ENCODE measurements around the gene FAM169A. TPM values are rescaled to one million over a fixed set of nuclear protein-coding genes. Genes with fewer than 3 reads are reported as not detected.
"Not testable (repeated sequence)": the region's sequence is repeated elsewhere in the genome, so short reads cannot be mapped to it uniquely, and the experiment has no call there.

Gene FAM169A
- total and polyA plus RNA-seq, 2 experiments from 2014 or later, result 16.9 to 97.7 TPM

DNA sequence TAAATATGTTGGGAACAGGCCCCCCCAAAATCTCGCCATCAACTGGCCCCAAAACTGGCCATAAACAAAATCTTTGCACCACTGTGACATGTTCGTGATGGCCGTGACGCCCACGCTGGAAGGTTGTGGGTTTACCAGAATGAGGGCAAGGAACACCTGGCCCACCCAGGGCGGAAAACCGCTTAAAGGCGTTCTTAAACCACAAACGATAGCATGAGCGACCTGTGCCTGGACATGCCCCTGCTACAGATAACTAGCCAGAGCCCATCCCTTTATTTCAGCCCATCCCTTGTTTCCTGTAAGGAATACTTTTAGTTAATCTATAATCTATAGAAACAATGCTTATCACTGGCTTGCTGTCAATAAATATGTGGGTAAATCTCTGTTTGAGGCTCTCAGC, 3.2 kb upstream of the FAM169A start:
- not testable (repeated sequence) for H3F3A ChIP-seq (replicated peaks; ENCODE audit: low read depth); H3K9me3 Mint-ChIP-seq; H3K4me2 ChIP-seq; H3K27me3 ChIP-seq (ENCODE audit: insufficient read depth); H3K9me2 ChIP-seq (ENCODE audit: insufficient read depth); H3K4me3 Mint-ChIP-seq; H3K4me3 ChIP-seq; H2AFZ ChIP-seq; H3K36me3 ChIP-seq (ENCODE audit: insufficient read depth); ATAC-seq; H3K27me3 Mint-ChIP-seq (ENCODE audit: insufficient read depth, low read depth, poor library complexity); DNase-seq (ENCODE audit: low spot score); H4K20me1 ChIP-seq (replicated peaks; ENCODE audit: insufficient read depth)
- peaks cover 35% of the 10 kb centered on the region for H3K4me1 Mint-ChIP-seq
- peak overlapping the region; percentile 85 for H3K27ac Mint-ChIP-seq
- Histone ChIP-seq H3K27ac (ENCODE audit: low read depth) (0 out of 2 replicates have a peak overlapping the region, but pooled peaks have one; percentile 1), H3K79me2 (replicated peaks; ENCODE audit: insufficient read depth) (peaks cover 13% of the 10 kb centered on the region), H3K4me1 (ENCODE audit: insufficient read depth) (peaks cover 24% of the 10 kb centered on the region)
- peaks cover 19% of the 10 kb centered on the region for H3K36me3 Mint-ChIP-seq (ENCODE audit: low read depth)

DNA sequence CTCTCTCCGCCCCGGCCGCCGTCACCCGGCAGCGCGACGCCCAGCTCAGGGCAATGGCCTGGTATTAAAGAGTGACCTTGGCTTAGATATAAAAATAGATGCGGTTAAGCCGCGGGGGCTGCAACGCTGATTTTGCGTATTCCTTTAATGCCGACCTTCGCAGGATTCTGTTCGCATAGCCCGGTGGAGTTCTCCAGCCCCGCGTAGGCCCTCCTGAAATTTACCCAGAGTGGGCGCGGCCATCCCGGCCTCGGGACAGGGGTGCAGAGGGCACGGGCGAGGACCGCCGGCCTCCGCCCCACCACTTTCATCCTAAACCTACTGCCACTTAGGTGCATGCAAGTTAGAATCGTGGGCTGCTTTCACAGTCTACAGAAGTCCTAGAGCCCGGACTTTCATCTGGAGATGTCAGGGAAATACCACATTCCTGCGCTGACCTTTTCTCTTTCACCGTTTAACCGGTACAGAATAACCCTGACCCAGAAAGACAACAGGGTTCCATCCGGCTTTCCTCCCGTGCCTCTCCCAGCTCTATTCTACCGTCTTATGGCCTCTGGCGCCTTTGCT, 492 bp upstream of the FAM169A start:
- ATAC-seq, result peak; percentile 65
- H3K9me2 ChIP-seq (ENCODE audit: insufficient read depth), result 0 out of 2 replicates have a peak, but pooled peaks cover 3% of the 10 kb centered on the region
- Mint-ChIP-seq H3K4me3 (peak overlapping the region; percentile 85), H3K27ac (peak overlapping the region; percentile 97), H3K9me3 (no peaks in the 10 kb centered on the region), H3K36me3 (ENCODE audit: low read depth) (peaks cover 26% of the 10 kb centered on the region), H3K27me3 (ENCODE audit: insufficient read depth, low read depth, poor library complexity) (peaks cover 7% of the 10 kb centered on the region), H3K4me1 (peaks cover 58% of the 10 kb centered on the region)
- no peak overlapping the region for H2AFZ ChIP-seq
- no peaks in the 10 kb centered on the region for H3K36me3 ChIP-seq (ENCODE audit: insufficient read depth)
- H3K4me1 ChIP-seq (ENCODE audit: insufficient read depth), result peaks cover 52% of the 10 kb centered on the region
- DNase-seq (ENCODE audit: low spot score), result peak; percentile 85
- H3K79me2 ChIP-seq (replicated peaks; ENCODE audit: insufficient read depth), result peaks cover 40% of the 10 kb centered on the region
- no peaks in the 10 kb centered on the region for H3F3A ChIP-seq (replicated peaks; ENCODE audit: low read depth)
- no peaks in the 10 kb centered on the region for H3K27me3 ChIP-seq (ENCODE audit: insufficient read depth)
- H3K4me2 ChIP-seq, result peak overlapping the region; percentile 80
- H4K20me1 ChIP-seq (replicated peaks; ENCODE audit: insufficient read depth), result peaks cover 10% of the 10 kb centered on the region
- TF ChIP-seq, protein P1, sequence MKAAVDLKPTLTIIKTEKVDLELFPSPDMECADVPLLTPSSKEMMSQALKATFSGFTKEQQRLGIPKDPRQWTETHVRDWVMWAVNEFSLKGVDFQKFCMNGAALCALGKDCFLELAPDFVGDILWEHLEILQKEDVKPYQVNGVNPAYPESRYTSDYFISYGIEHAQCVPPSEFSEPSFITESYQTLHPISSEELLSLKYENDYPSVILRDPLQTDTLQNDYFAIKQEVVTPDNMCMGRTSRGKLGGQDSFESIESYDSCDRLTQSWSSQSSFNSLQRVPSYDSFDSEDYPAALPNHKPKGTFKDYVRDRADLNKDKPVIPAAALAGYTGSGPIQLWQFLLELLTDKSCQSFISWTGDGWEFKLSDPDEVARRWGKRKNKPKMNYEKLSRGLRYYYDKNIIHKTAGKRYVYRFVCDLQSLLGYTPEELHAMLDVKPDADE (IDR thresholded peaks at IDR 0.05), result peak; percentile 52; the same call in 1 of the 2 replicates
- TF ChIP-seq, protein P2, sequence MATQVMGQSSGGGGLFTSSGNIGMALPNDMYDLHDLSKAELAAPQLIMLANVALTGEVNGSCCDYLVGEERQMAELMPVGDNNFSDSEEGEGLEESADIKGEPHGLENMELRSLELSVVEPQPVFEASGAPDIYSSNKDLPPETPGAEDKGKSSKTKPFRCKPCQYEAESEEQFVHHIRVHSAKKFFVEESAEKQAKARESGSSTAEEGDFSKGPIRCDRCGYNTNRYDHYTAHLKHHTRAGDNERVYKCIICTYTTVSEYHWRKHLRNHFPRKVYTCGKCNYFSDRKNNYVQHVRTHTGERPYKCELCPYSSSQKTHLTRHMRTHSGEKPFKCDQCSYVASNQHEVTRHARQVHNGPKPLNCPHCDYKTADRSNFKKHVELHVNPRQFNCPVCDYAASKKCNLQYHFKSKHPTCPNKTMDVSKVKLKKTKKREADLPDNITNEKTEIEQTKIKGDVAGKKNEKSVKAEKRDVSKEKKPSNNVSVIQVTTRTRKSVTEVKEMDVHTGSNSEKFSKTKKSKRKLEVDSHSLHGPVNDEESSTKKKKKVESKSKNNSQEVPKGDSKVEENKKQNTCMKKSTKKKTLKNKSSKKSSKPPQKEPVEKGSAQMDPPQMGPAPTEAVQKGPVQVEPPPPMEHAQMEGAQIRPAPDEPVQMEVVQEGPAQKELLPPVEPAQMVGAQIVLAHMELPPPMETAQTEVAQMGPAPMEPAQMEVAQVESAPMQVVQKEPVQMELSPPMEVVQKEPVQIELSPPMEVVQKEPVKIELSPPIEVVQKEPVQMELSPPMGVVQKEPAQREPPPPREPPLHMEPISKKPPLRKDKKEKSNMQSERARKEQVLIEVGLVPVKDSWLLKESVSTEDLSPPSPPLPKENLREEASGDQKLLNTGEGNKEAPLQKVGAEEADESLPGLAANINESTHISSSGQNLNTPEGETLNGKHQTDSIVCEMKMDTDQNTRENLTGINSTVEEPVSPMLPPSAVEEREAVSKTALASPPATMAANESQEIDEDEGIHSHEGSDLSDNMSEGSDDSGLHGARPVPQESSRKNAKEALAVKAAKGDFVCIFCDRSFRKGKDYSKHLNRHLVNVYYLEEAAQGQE (IDR thresholded peaks at IDR 0.05; ENCODE audit: unreplicated experiment), result no peak
- TF ChIP-seq NANOG (IDR thresholded peaks at IDR 0.05; ENCODE audit: borderline replicate concordance), result no peak
- peak overlapping the region; percentile 87 for H3K4me3 ChIP-seq
- H3K27ac ChIP-seq (ENCODE audit: low read depth), result peak overlapping the region; percentile 90

DNA sequence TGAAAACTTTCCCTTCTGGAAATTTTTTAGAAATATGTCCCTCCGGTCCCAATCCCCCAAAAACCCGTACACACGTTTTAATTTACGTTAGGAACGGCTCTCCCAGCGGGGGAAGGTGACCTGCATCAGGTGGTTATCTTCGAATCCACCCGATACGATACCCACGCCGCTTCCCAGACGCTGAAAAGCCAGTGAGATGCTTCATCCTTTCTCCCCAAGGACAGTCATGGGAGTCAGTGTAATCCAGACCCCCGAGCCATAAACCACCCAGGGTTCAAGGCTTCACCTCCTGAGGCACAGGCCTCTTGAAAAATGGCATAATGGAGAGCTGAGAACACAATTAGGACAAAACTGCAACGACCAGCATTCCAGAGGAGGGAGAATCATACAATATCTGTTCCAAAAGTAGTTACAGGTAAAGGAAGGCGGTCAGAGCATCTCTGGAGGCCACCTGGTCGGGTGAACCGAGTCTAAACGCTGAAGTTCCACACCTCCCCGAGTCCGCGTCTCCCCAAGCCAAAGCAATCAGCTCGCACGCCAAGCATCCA, 857 bp downstream of the FAM169A start:
- Histone ChIP-seq H3K36me3 (ENCODE audit: insufficient read depth) (no peaks in the 10 kb centered on the region), H3K4me2 (peak overlapping the region; percentile 80), H3K27ac (ENCODE audit: low read depth) (peak overlapping the region; percentile 97), H4K20me1 (replicated peaks; ENCODE audit: insufficient read depth) (peaks cover 22% of the 10 kb centered on the region), H3K79me2 (replicated peaks; ENCODE audit: insufficient read depth) (peaks cover 53% of the 10 kb centered on the region), H3K27me3 (ENCODE audit: insufficient read depth) (no peaks in the 10 kb centered on the region), H3K4me1 (ENCODE audit: insufficient read depth) (peaks cover 60% of the 10 kb centered on the region), H3F3A (replicated peaks; ENCODE audit: low read depth) (no peaks in the 10 kb centered on the region), H3K4me3 (peak overlapping the region; percentile 87), H2AFZ (no peak overlapping the region), H3K9me2 (ENCODE audit: insufficient read depth) (no peaks in the 10 kb centered on the region)
- DNase-seq (ENCODE audit: low spot score) (no peak), ATAC-seq (no peak)
- peaks cover 7% of the 10 kb centered on the region for H3K27me3 Mint-ChIP-seq (ENCODE audit: insufficient read depth, low read depth, poor library complexity)
- H3K4me1 Mint-ChIP-seq, result peaks cover 68% of the 10 kb centered on the region
- no peaks in the 10 kb centered on the region for H3K9me3 Mint-ChIP-seq
- peak overlapping the region; percentile 99 for H3K27ac Mint-ChIP-seq
- H3K36me3 Mint-ChIP-seq (ENCODE audit: low read depth), result peaks cover 26% of the 10 kb centered on the region
- H3K4me3 Mint-ChIP-seq, result peak overlapping the region; percentile 98
- TF ChIP-seq, protein P2 (IDR thresholded peaks at IDR 0.05; ENCODE audit: unreplicated experiment), result no peak
- TF ChIP-seq, protein P1 (IDR thresholded peaks at IDR 0.05), result no peak
- no peak for TF ChIP-seq ZNF114 (CRISPR knock-in tag; IDR thresholded peaks at IDR 0.05)
- no peak for TF ChIP-seq EZH2phosphoT487 (IDR thresholded peaks at IDR 0.05; ENCODE audit: unreplicated experiment)
- no peak for TF ChIP-seq JUNB (IDR thresholded peaks at IDR 0.05; ENCODE audit: unreplicated experiment)
- TF ChIP-seq NANOG (IDR thresholded peaks at IDR 0.05; ENCODE audit: borderline replicate concordance), result no peak
- TF ChIP-seq POLR2AphosphoS5 (IDR thresholded peaks at IDR 0.05; ENCODE audit: low read depth), result no peak; the same call in 1 of the 2 replicates
- no peak for TF ChIP-seq STAT1 (IDR thresholded peaks at IDR 0.05; ENCODE audit: unreplicated experiment)

Data from GM23338 (cell line).